K562 (cell line): ENCODE measurements around the gene SLC34A1. TPM values are rescaled to one million over a fixed set of nuclear protein-coding genes. Genes with fewer than 3 reads are reported as not detected.

Experiments used
- ATAC-seq: fragments of 200-7000 bp; cut with Tn5 transposase; 3 replicates; pipeline ENCODE4 v1.9.1; 2020; ENCODE audit warnings: moderate library complexity
- BruUV-seq: library from RNA; stranded (reverse); fragments of 400-500 nt; replicated peaks from 2 replicates; lab custom pipeline; 2021; lab: Mats Ljungman, UMichigan
- CTCF ChIA-PET: fragments of 300-600 bp; formaldehyde crosslinking; extraction: SDS; loops from one replicate; lab custom pipeline; 2021; ENCODE audit warnings: low intra/inter-chr PET ratio; lab: Yijun Ruan, JAX
- POLR2A ChIA-PET: fragments of 300-600, 350-650 bp; sonication (Branson Sonifier 250); formaldehyde crosslinking; extraction: SDS; loops from one replicate; lab custom pipeline; 2021; ENCODE audit warnings: antibody characterized with exemption, inconsistent platforms; lab: Yijun Ruan, JAX
- DNase-seq, 4 experiments: peaks; one replicate each; pipeline versions ENCODE4 v3.0.0 to v3.0.0-alpha.2; 2011 to 2018; ENCODE audit warnings: low spot score in 3 of 4, mixed read lengths in 3 of 4; ENCODE audit errors: extremely low read depth in 1 of 4
- FAIRE-seq: peaks from 2 replicates; lab custom pipeline; 2011; peaks lifted over from hg19 to GRCh38; lab: Jason Lieb, UNC
- H2AFZ ChIP-seq: 2 replicates; pipeline ENCODE4 v1.6.0; 2011; ENCODE audit warnings: low read depth, low read length, control low read depth, inconsistent platforms
- H3K27ac ChIP-seq: fragments of 200-600 bp; 3 replicates; pipeline ENCODE4 v1.8.0; 2011; ENCODE audit warnings: low read depth, mild to moderate bottlenecking, control low read depth, inconsistent platforms, low read length, moderate library complexity, mixed read lengths; ENCODE audit errors: extremely low read depth
- H3K27me3 ChIP-seq, 2 experiments: fragments of 300-600 bp in 1 of 2; 2 replicates in 1 of 2; 3 replicates in 1 of 2; pipeline versions ENCODE4 v1.6.0 to v1.8.0; 2011; ENCODE audit warnings: inconsistent platforms in 2 of 2, low read length in 2 of 2, mild to moderate bottlenecking in 1 of 2, mixed read lengths in 1 of 2, moderate library complexity in 1 of 2; ENCODE audit not compliant: control insufficient read depth in 2 of 2, insufficient read depth in 2 of 2
- H3K36me3 ChIP-seq: fragments of 300-600 bp; 3 replicates; pipeline ENCODE4 v1.8.0; 2011; ENCODE audit warnings: mild to moderate bottlenecking, low read length, inconsistent platforms; ENCODE audit not compliant: control insufficient read depth, insufficient read depth
- H3K4me1 ChIP-seq, 2 experiments: fragments of 200-600 bp in 1 of 2; replicated peaks in 1 of 2; 2 replicates in 1 of 2; 3 replicates in 1 of 2; pipeline versions ENCODE4 v1.5.1 to v1.8.0; 2011; ENCODE audit warnings: inconsistent platforms in 2 of 2, low read length in 2 of 2, mild to moderate bottlenecking in 1 of 2, mixed read lengths in 1 of 2, moderate library complexity in 1 of 2; ENCODE audit not compliant: control insufficient read depth in 2 of 2, insufficient read depth in 2 of 2
- H3K4me2 ChIP-seq: 2 replicates; pipeline ENCODE4 v1.6.1; 2011; ENCODE audit warnings: low read length, control low read depth, inconsistent platforms, mixed read lengths; ENCODE audit not compliant: insufficient read depth
- H3K4me3 ChIP-seq: fragments of 200-600 bp; sonication (generic), shearing (Covaris generic); 2 replicates; pipeline ENCODE4 v1.5.1; 2016; ENCODE audit warnings: control low read depth, inconsistent platforms
- H3K79me2 ChIP-seq: fragments of 200-600 bp; 3 replicates; pipeline ENCODE4 v1.8.0; 2011; ENCODE audit warnings: low read length, inconsistent platforms; ENCODE audit not compliant: control insufficient read depth, insufficient read depth
- H3K9ac ChIP-seq, 2 experiments: 2 replicates each; pipeline versions ENCODE4 v1.6.0 to v1.6.1; 2011; ENCODE audit warnings: low read depth in 2 of 2, low read length in 2 of 2, control low read depth in 1 of 2, inconsistent platforms in 1 of 2, mild to moderate bottlenecking in 1 of 2, mixed read lengths in 1 of 2; ENCODE audit not compliant: insufficient read depth in 1 of 2
- H3K9me1 ChIP-seq: one replicate; pipeline ENCODE4 v1.6.0; 2011; ENCODE audit warnings: inconsistent platforms, mild to moderate bottlenecking, low read length, moderate library complexity; ENCODE audit not compliant: control insufficient read depth, insufficient read depth
- H3K9me3 ChIP-seq: replicated peaks from 2 replicates; pipeline ENCODE4 v1.5.1; 2011; ENCODE audit warnings: low read depth, low read length, inconsistent platforms; ENCODE audit not compliant: control insufficient read depth, insufficient read depth
- H4K20me1 ChIP-seq: replicated peaks from 2 replicates; pipeline ENCODE4 v1.6.1; 2011; ENCODE audit warnings: low read length, inconsistent platforms, mixed read lengths; ENCODE audit not compliant: control insufficient read depth, insufficient read depth
- BACH1 ChIP-seq: fragments of 200-800 bp; sonication (Bioruptor generic); IDR thresholded peaks from 2 replicates; pipeline ENCODE4 v1.6.1; 2016; ENCODE audit warnings: missing genetic modification characterization, missing compliant biosample characterization
- CHCHD3 ChIP-seq: fragments of 250-450 bp; sonication (Bioruptor Pico); IDR thresholded peaks from 2 replicates; pipeline ENCODE4 v2.1.2; 2022; ENCODE audit warnings: mild to moderate bottlenecking
- HNRNPLL ChIP-seq: fragments of 200-400 bp; formaldehyde crosslinking; IDR thresholded peaks from 2 replicates; pipeline ENCODE4 v1.6.1; 2017; ENCODE audit warnings: low read length, low read depth, mild to moderate bottlenecking; ENCODE audit not compliant: poor library complexity, severe bottlenecking
- IRF1 ChIP-seq: sonication (generic); formaldehyde crosslinking; IDR thresholded peaks from 2 replicates; pipeline ENCODE4 v1.8.0; 2022; ENCODE audit warnings: missing genetic modification reagents, mild to moderate bottlenecking, borderline replicate concordance
- TCF15 ChIP-seq: fragments of 250-450 bp; sonication (Bioruptor Pico); IDR thresholded peaks from 2 replicates; pipeline ENCODE4 v1.8.0; 2022; ENCODE audit warnings: moderate library complexity, mild to moderate bottlenecking, inconsistent platforms
- ZNF134 ChIP-seq: fragments of 250-450 bp; sonication (Bioruptor Pico); conservative IDR thresholded peaks from 2 replicates; pipeline ENCODE4 v1.4.0; 2020
- WGBS: fragments of 100-300 bp; shearing (Covaris generic); methylation state at CpG from one replicate; pipeline ENCODE4 v1.1.6; 2016; ENCODE audit warnings: low coverage, mixed read lengths; ENCODE audit not compliant: insufficient coverage; ENCODE audit errors: missing lambda C conversion rate; 5-methylcytosine and 5-hydroxymethylcytosine counted together
- in situ Hi-C: fragments of 300-500 bp; cut with MboI; formaldehyde crosslinking; loops from 4 replicates; pipeline ENCODE4 v1.15.0; 2018; ENCODE audit warnings: inconsistent platforms, mixed read lengths
- intact Hi-C: fragments of 100-400 bp; cut with micrococcal nuclease; formaldehyde crosslinking; loops from 2 replicates; pipeline ENCODE4 v1.14.2; 2022
- polyA plus RNA-seq, 8 experiments: library from polyadenylated mRNA; depleted of rRNA in 4 of 8; stranded (reverse) in 5 of 8; unstranded in 3 of 8; fragments of >200 nt; fragmentation: Nextera tagmentation in 2 of 8; fragmentation: Illumina TruSeq in 1 of 8; extraction: Ambion mirVana in 2 of 8; extraction: Trizol in 1 of 8; gene quantifications; 2 replicates each; pipeline versions ENCODE4 v1.2.1 to v1.2.3, GENCODE V29; 2011 to 2014; ENCODE audit warnings: inconsistent platforms in 1 of 8, missing spikeins in 1 of 8
- total RNA-seq, 7 experiments: library from RNA; depleted of rRNA in 6 of 7; stranded (reverse); fragments of >200 nt in 6 of 7; fragmentation: Illumina TruSeq in 2 of 7; extraction: Trizol in 2 of 7; gene quantifications; 2 replicates each; pipeline versions ENCODE4 v1.2.1 to v1.2.3, GENCODE V29; 2011 to 2021; ENCODE audit warnings: low replicate concordance in 1 of 7
- TF ChIP-seq, protein P1 (sequence below): sonication (generic); formaldehyde crosslinking; IDR thresholded peaks from 2 replicates; pipeline ENCODE4 v1.8.0; 2022; ENCODE audit warnings: missing genetic modification reagents, mild to moderate bottlenecking, moderate library complexity, borderline replicate concordance
- TF ChIP-seq, protein P2 (sequence below): fragments of 450-650 bp; IDR thresholded peaks from one replicate; pipeline ENCODE4 v1.6.1; 2018; ENCODE audit warnings: mild to moderate bottlenecking, moderate library complexity; ENCODE audit not compliant: partially characterized antibody
- TF ChIP-seq, protein P3 (sequence below): fragments of 450-650 bp; IDR thresholded peaks from 2 replicates; pipeline ENCODE4 v1.6.1; 2016

The SLC34A1 gene
- total and polyA plus RNA-seq, 9 of the 15 experiments (the other 6 are each of a cell fraction or from before 2014, with no cell fraction given), result not detected

- TF ChIP-seq IRF1 (CRISPR knock-in tag), result no peak
- TF ChIP-seq HNRNPLL, result no peak
- no peak for TF ChIP-seq ZNF134 (CRISPR knock-in tag)
- no peak for TF ChIP-seq TCF15 (CRISPR knock-in tag)
- TF ChIP-seq, all 486 proteins: peak for 0
These were observed 26.3 kb downstream of the SLC34A1 start (continued) for GRCh38 chr5:177410575-177410974.

DNA sequence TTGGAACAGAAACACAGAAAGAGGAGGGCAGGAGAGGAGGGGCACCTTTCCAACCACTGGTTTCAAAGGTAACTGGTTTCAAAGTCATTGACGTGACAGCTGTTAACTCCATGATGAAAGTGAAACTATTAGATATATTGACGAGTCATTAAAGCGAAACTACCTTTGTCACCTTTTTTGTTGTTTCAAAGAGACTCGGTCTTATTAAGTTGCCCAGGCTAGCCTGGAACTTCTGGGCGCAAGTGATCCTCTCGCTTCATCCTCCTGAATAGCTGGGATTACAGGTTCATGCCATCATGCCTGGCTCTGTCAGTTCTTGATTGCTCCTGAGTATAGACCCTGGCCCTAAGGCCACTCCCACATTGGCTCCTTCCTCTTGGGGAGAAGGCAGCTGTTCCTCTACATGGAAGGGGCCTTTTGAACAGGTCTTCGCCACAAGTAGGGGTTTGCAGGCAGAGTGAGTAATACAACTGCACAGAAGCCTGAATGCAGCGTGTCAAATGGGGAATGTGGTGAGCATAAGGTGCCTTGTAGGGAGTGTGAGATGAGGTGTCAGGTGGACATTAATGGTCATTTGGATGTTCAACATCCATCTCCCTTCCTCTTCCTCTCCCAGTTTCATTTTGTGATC, 28.5 kb downstream of the SLC34A1 start:
- WGBS, result 43% methylated on average over 8 of the region's 8 CpGs
- Histone ChIP-seq H3K4me3 (no peak overlapping the region), H3K4me1 (no peaks in the 10 kb centered on the region; a peak in 1 of 5 replicates)
- 0 out of 2 replicates have a peak, but pooled peaks have one; percentile 28 for TF ChIP-seq BACH1 (tag)
- TF ChIP-seq, protein P1, sequence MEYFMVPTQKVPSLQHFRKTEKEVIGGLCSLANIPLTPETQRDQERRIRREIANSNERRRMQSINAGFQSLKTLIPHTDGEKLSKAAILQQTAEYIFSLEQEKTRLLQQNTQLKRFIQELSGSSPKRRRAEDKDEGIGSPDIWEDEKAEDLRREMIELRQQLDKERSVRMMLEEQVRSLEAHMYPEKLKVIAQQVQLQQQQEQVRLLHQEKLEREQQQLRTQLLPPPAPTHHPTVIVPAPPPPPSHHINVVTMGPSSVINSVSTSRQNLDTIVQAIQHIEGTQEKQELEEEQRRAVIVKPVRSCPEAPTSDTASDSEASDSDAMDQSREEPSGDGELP (CRISPR knock-in tag), result 0 out of 2 replicates have a peak, but pooled peaks have one; percentile 10
- TF ChIP-seq, protein P2, sequence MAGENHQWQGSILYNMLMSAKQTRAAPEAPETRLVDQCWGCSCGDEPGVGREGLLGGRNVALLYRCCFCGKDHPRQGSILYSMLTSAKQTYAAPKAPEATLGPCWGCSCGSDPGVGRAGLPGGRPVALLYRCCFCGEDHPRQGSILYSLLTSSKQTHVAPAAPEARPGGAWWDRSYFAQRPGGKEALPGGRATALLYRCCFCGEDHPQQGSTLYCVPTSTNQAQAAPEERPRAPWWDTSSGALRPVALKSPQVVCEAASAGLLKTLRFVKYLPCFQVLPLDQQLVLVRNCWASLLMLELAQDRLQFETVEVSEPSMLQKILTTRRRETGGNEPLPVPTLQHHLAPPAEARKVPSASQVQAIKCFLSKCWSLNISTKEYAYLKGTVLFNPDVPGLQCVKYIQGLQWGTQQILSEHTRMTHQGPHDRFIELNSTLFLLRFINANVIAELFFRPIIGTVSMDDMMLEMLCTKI, result no peak
- TF ChIP-seq, protein P3, sequence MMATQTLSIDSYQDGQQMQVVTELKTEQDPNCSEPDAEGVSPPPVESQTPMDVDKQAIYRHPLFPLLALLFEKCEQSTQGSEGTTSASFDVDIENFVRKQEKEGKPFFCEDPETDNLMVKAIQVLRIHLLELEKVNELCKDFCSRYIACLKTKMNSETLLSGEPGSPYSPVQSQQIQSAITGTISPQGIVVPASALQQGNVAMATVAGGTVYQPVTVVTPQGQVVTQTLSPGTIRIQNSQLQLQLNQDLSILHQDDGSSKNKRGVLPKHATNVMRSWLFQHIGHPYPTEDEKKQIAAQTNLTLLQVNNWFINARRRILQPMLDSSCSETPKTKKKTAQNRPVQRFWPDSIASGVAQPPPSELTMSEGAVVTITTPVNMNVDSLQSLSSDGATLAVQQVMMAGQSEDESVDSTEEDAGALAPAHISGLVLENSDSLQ, result 0 out of 2 replicates have a peak, but pooled peaks have one; percentile 16
- TF ChIP-seq CHCHD3 (CRISPR knock-in tag), result no peak
- TF ChIP-seq, all 486 proteins: peak for 3
- Histone ChIP-seq H3K9me3 (no peaks in the 10 kb centered on the region), H2AFZ (peak overlapping the region; percentile 70; the same call in 1 of the 2 replicates), H3K4me2 (peak overlapping the region; percentile 46; the same call in 1 of the 2 replicates), H3K27me3 (no peaks in the 10 kb centered on the region), H3K79me2 (no peaks in the 10 kb centered on the region), H4K20me1 (no peaks in the 10 kb centered on the region), H3K9ac (peak overlapping the region in 1 of 2 experiments; percentile 24; a peak in 1 of 4 replicates), H3K27ac (no peak overlapping the region), H3K9me1 (no peaks in the 10 kb centered on the region), H3K36me3 (no peaks in the 10 kb centered on the region)
- BruUV-seq, result no TSS peak
- in situ Hi-C loops, result no loop called here
- ATAC-seq (peak; percentile 16; the same call in 2 of the 3 replicates), DNase-seq (no peak), FAIRE-seq (no peak)
- POLR2A ChIA-PET, result interaction anchor here (0.8 to 5.0 kb wide), 4 partner anchors 9 to 298 kb away, joined by 3 to 32 read pairs (median 5); partner anchors contain the start of gene GRK6
- intact Hi-C loops, result no loop called here
- CTCF ChIA-PET, result no interaction called here
